Measurements from ENCODE around the gene NEDD4. TPM values are rescaled to one million over a fixed set of nuclear protein-coding genes. Genes with fewer than 3 reads are reported as not detected.

The NEDD4 gene
- polyA plus RNA-seq, 3 donors, result 1.2 to 3.8 (median 1.3) TPM

DNA sequence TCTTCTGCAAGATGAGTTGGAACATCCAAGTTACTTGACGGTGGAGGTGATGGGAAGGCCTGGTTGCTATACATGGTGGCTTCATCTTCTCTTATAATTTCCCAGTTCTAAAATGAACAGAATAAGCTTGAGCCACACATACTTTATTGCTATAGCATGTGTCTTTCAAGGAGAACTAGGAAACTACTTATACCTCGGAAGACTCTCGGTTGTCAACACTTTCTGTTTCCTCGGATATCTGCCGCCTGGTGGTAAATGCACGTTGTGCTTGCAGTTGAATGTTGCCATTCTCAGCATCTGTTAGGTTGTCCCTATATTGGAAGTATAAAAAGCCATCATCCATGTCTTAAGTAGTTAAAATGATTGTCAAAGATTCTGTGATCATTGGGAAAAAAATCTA lies 132.9 kb downstream of the NEDD4 start:
- no peak for DNase-seq
- H3K27ac ChIP-seq (ENCODE audit: low read depth in 1 of 2, low read length in 2 of 2), result no peak overlapping the region
- TF ChIP-seq, protein P1, sequence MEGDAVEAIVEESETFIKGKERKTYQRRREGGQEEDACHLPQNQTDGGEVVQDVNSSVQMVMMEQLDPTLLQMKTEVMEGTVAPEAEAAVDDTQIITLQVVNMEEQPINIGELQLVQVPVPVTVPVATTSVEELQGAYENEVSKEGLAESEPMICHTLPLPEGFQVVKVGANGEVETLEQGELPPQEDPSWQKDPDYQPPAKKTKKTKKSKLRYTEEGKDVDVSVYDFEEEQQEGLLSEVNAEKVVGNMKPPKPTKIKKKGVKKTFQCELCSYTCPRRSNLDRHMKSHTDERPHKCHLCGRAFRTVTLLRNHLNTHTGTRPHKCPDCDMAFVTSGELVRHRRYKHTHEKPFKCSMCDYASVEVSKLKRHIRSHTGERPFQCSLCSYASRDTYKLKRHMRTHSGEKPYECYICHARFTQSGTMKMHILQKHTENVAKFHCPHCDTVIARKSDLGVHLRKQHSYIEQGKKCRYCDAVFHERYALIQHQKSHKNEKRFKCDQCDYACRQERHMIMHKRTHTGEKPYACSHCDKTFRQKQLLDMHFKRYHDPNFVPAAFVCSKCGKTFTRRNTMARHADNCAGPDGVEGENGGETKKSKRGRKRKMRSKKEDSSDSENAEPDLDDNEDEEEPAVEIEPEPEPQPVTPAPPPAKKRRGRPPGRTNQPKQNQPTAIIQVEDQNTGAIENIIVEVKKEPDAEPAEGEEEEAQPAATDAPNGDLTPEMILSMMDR (IDR thresholded peaks at IDR 0.05), result no peak
- no peaks in the 10 kb centered on the region for H4K20me1 ChIP-seq (ENCODE audit: insufficient read depth, low read length)
- Mint-ChIP-seq H3K27ac (no peak overlapping the region), H3K9me3 (no peaks in the 10 kb centered on the region), H3K4me1 (no peaks in the 10 kb centered on the region), H3K27me3 (ENCODE audit: low read depth in 3 of 3) (peaks cover 0 to under 1% (median 0%) of the 10 kb centered on the region in 3 donors), H3K4me3 (no peak overlapping the region), H3K36me3 (peaks cover 20% of the 10 kb centered on the region in 2 donors)
- H3K79me2 ChIP-seq (ENCODE audit: insufficient read depth, low read length), result no peaks in the 10 kb centered on the region
- H3K36me3 ChIP-seq (replicated peaks in 1 of 2; ENCODE audit: control insufficient read depth in 1 of 2, insufficient read depth in 2 of 2, low read length in 2 of 2), result peaks cover 2 to 7% of the 10 kb centered on the region in 2 donors
- no peaks in the 10 kb centered on the region for H3K4me1 ChIP-seq (ENCODE audit: control insufficient read depth in 1 of 2, insufficient read depth in 2 of 2, low read length in 2 of 2)
- no peaks in the 10 kb centered on the region for H3K9me3 ChIP-seq (replicated peaks in 1 of 2; ENCODE audit: control insufficient read depth in 1 of 2, insufficient read depth in 1 of 2, low read length in 2 of 2)
- H3K4me2 ChIP-seq (replicated peaks; ENCODE audit: extremely low read depth, low read length, poor library complexity, severe bottlenecking), result no peak overlapping the region
- H2AFZ ChIP-seq (ENCODE audit: insufficient read depth, low read depth, low read length, poor library complexity, severe bottlenecking), result no peak overlapping the region
- no peak overlapping the region for H3K4me3 ChIP-seq (replicated peaks in 1 of 3; ENCODE audit: low read depth in 2 of 3, low read length in 3 of 3)
- H3K9ac ChIP-seq (ENCODE audit: insufficient read depth, low read length, poor library complexity, severe bottlenecking), result no peak overlapping the region
- H3K27me3 ChIP-seq (ENCODE audit: control insufficient read depth in 2 of 2, insufficient read depth in 2 of 2, low read length in 2 of 2), result no peaks in the 10 kb centered on the region
- intact Hi-C loops (cut with micrococcal nuclease), result no loop called here
- WGBS (ENCODE audit: insufficient coverage), result no CpG with 5 or more reads among the region's 6 CpGs

DNA sequence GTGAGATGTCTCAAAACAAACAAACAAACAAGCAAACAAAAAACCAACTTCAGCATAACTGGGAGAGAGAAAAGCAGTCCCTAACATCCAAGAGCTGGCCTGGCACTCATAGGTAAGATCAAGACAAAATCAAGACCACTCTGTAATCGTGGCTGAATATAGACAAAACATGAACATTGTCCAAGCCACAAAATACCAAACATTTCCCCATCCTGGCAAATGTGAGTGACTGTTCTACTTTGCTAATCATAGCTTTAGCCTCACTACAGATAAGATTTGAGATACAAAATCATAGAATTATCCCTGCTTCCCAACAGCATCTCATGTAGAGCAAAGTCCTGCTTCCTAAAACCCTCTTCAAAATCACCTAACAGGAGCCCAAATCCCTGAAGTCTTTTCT lies 133.7 kb downstream of the NEDD4 start:
- WGBS (ENCODE audit: insufficient coverage), result no CpG with 5 or more reads among the region's 1 CpG
- no peak overlapping the region for H3K9ac ChIP-seq (ENCODE audit: insufficient read depth, low read length, poor library complexity, severe bottlenecking)
- no peak overlapping the region for H3K4me3 ChIP-seq (replicated peaks in 1 of 3; ENCODE audit: low read depth in 2 of 3, low read length in 3 of 3)
- H3K9me3 ChIP-seq (replicated peaks in 1 of 2; ENCODE audit: control insufficient read depth in 1 of 2, insufficient read depth in 1 of 2, low read length in 2 of 2), result no peaks in the 10 kb centered on the region
- H3K79me2 ChIP-seq (ENCODE audit: insufficient read depth, low read length), result no peaks in the 10 kb centered on the region
- Mint-ChIP-seq H3K4me3 (no peak overlapping the region), H3K27ac (peak overlapping the region in 1 of 7 donors; percentile 16), H3K9me3 (no peaks in the 10 kb centered on the region), H3K36me3 (peaks cover 22 to 25% of the 10 kb centered on the region in 2 donors), H3K27me3 (ENCODE audit: low read depth in 3 of 3) (no peaks in the 10 kb centered on the region), H3K4me1 (no peaks in the 10 kb centered on the region)
- H2AFZ ChIP-seq (ENCODE audit: insufficient read depth, low read depth, low read length, poor library complexity, severe bottlenecking), result no peak overlapping the region
- no peak overlapping the region for H3K27ac ChIP-seq (ENCODE audit: low read depth in 1 of 2, low read length in 2 of 2)
- DNase-seq, result no peak
- no peaks in the 10 kb centered on the region for H3K27me3 ChIP-seq (ENCODE audit: control insufficient read depth in 2 of 2, insufficient read depth in 2 of 2, low read length in 2 of 2)
- H3K4me1 ChIP-seq (ENCODE audit: control insufficient read depth in 1 of 2, insufficient read depth in 2 of 2, low read length in 2 of 2), result no peaks in the 10 kb centered on the region
- TF ChIP-seq, protein P1 (IDR thresholded peaks at IDR 0.05), result no peak
- H3K4me2 ChIP-seq (replicated peaks; ENCODE audit: extremely low read depth, low read length, poor library complexity, severe bottlenecking), result no peak overlapping the region
- intact Hi-C loops (cut with micrococcal nuclease), result no loop called here
- H3K36me3 ChIP-seq (replicated peaks in 1 of 2; ENCODE audit: control insufficient read depth in 1 of 2, insufficient read depth in 2 of 2, low read length in 2 of 2), result peaks cover 5 to 7% of the 10 kb centered on the region in 2 donors
- H4K20me1 ChIP-seq (ENCODE audit: insufficient read depth, low read length), result no peaks in the 10 kb centered on the region
